UCSD-AML1 (cell line): ENCODE results near the gene NUP107.

Experiments used
- DNase-seq: peaks from one replicate; lab custom pipeline; 2025; ENCODE audit not compliant: unreplicated experiment; lab: John Stamatoyannopoulos, UW

The NUP107 gene

DNA sequence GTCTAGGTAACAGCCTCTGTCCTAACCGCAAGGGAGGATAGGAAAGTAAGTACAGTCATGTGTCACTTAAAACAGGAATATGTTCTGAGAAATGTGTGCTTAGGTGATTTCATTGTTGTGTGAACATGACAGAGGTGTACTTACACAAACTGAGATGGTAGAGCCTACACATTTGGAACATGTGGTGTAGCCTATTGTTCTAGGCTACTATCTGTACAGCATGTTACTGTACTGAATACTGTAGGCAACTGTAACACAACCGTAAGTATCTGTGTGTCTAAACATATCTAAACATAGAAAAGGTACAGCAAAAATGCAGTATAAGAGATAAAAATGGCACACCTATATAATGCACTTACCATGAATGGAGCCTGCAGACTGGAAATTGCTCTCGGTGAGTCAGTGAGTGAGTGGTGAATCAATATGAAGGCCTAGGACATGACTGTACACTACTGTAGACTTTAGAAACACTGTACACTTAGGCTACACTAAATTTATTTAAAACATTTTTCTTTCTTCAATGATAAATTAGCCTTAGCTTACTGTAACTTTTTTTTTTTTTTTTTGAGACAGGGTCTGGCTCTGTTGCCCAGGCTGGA lies 108.0 kb downstream of the NUP107 start:
- DNase-seq: no peak
